Fibroblast of skin of left quadriceps (primary cell): ENCODE results near the gene TNFRSF8.

Experiments
- DNase-seq, 2 experiments: peaks; one replicate each; pipeline ENCODE4 v3.0.0-alpha.2; 2013; ENCODE audit warnings: low read depth in 2 of 2

Gene TNFRSF8

GRCh38 chr1:12174924-12175810 is 112.1 kb downstream of the TNFRSF8 start:
- DNase-seq, result no peak

- DNase-seq, result no peak
Measured at GRCh38 chr1:12176298-12177118, 113.4 kb downstream of the TNFRSF8 start.

GRCh38 chr1:12177156-12177998 is 114.3 kb downstream of the TNFRSF8 start:
- no peak for DNase-seq

- peak; percentile 63 for DNase-seq
Measured at GRCh38 chr1:12177999-12178441, 114.9 kb downstream of the TNFRSF8 start.

- DNase-seq, result no peak
Measured at GRCh38 chr1:12178511-12178910, 115.4 kb downstream of the TNFRSF8 start.

- DNase-seq, result peak in 1 of 2 experiments; percentile 10
Measured at GRCh38 chr1:12179111-12179519, 116.0 kb downstream of the TNFRSF8 start.

GRCh38 chr1:12179676-12180075 is 116.6 kb downstream of the TNFRSF8 start:
- no peak for DNase-seq

- no peak for DNase-seq
Measured at GRCh38 chr1:12180315-12180714, 117.2 kb downstream of the TNFRSF8 start.

- no peak for DNase-seq
Measured at GRCh38 chr1:12180903-12181302, 117.8 kb downstream of the TNFRSF8 start.

- DNase-seq, result no peak
Measured at GRCh38 chr1:12181568-12181967, 118.5 kb downstream of the TNFRSF8 start.

- no peak for DNase-seq
Measured at GRCh38 chr1:12182410-12182984, 119.4 kb downstream of the TNFRSF8 start.

GRCh38 chr1:12183095-12183794 is 120.1 kb downstream of the TNFRSF8 start:
- DNase-seq, result no peak

- DNase-seq, result peak; percentile 41 to 42
Measured at GRCh38 chr1:12184008-12184681, 121.0 kb downstream of the TNFRSF8 start.

GRCh38 chr1:12185036-12185917 is 122.2 kb downstream of the TNFRSF8 start:
- DNase-seq, result no peak

GRCh38 chr1:12185918-12186678 is 123.0 kb downstream of the TNFRSF8 start:
- no peak for DNase-seq

- DNase-seq, result no peak
Measured at GRCh38 chr1:12186679-12186985, 123.5 kb downstream of the TNFRSF8 start.

GRCh38 chr1:12188115-12188514 is 125.0 kb downstream of the TNFRSF8 start:
- no peak for DNase-seq

GRCh38 chr1:12188657-12189327 is 125.7 kb downstream of the TNFRSF8 start:
- no peak for DNase-seq
